Activated T-cell treated with anti-CD3 and anti-CD28 coated beads, Interleukin-2, amount 50 U/mL, for 24 hours (primary cell): Measurements from ENCODE around the gene LRRC36.

Experiments used
- DNase-seq: peaks from one replicate; pipeline ENCODE4 v3.0.0-alpha.2; 2020
- H3K27ac Mint-ChIP-seq: 2 replicates; pipeline ENCODE4 v1.8.0; 2020; ENCODE audit warnings: mild to moderate bottlenecking, mixed read lengths
- H3K27me3 Mint-ChIP-seq: 2 replicates; pipeline ENCODE4 v1.8.0; 2020; ENCODE audit warnings: mixed read lengths
- H3K36me3 Mint-ChIP-seq: 2 replicates; pipeline ENCODE4 v1.8.0; 2020; ENCODE audit warnings: low read depth, mixed read lengths
- H3K4me1 Mint-ChIP-seq: 2 replicates; pipeline ENCODE4 v1.8.0; 2020; ENCODE audit warnings: low read depth, mixed read lengths
- H3K4me3 Mint-ChIP-seq: 2 replicates; pipeline ENCODE4 v1.8.0; 2020; ENCODE audit warnings: mild to moderate bottlenecking, moderate library complexity, mixed read lengths
- H3K9me3 Mint-ChIP-seq: 2 replicates; pipeline ENCODE4 v1.8.0; 2020; ENCODE audit warnings: mixed read lengths

The LRRC36 gene

DNA sequence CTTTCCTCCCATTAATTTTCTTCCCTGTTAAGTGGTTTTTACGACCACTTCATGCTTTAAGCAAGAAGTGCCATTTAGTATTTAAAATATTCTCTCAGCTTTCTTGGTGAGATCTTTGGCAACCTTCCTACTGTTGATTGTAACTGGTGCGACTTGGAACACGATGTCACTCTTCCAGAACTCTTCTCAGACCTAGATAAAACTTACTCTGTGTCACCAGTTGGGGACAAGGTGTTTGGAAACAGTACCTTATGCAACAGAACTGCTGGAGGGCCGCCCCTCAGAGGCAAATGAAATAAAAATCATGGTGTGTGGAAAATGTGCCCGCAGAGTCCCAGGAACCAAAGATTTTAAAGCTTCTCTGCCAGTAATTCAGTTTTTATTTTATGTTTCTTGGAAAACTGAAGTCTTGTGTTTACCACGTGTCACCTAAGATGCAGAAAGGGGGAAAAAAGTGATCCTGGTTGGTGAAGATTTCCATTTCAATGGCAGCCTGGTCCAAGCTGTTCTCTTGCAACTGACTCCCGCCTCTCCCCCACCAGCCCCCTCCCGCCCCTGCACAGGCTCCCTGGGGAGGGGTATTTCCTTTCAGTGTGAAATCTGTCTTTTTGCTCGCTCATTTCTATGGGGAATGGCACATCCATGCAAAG, 97.1 kb downstream of the LRRC36 start:
- H3K27me3 Mint-ChIP-seq = peaks cover 48% of the 10 kb centered on the region
- H3K4me1 Mint-ChIP-seq = no peaks in the 10 kb centered on the region
- H3K36me3 Mint-ChIP-seq = no peaks in the 10 kb centered on the region
- H3K27ac Mint-ChIP-seq = no peak overlapping the region
- no peak overlapping the region for H3K4me3 Mint-ChIP-seq
- H3K9me3 Mint-ChIP-seq = no peaks in the 10 kb centered on the region
- DNase-seq = no peak

DNA sequence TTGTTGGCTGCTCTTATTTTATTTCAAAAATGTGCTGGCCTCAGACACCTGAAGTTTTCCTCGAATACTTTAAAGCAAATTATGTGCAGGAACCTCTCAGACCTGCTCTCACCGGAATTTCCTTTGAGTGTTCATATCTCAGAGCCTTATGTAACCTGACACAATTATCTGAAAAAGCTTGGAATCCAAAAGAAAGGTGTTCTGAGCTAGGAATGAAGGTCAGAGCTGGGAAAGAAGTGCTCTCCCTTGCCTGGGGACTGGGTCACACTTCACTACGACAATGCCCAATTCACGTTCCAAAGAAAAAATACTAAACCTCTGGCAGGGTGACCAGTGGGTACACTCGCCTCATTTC, 97.6 kb downstream of the LRRC36 start:
- H3K4me1 Mint-ChIP-seq = no peaks in the 10 kb centered on the region
- H3K36me3 Mint-ChIP-seq = no peaks in the 10 kb centered on the region

DNA sequence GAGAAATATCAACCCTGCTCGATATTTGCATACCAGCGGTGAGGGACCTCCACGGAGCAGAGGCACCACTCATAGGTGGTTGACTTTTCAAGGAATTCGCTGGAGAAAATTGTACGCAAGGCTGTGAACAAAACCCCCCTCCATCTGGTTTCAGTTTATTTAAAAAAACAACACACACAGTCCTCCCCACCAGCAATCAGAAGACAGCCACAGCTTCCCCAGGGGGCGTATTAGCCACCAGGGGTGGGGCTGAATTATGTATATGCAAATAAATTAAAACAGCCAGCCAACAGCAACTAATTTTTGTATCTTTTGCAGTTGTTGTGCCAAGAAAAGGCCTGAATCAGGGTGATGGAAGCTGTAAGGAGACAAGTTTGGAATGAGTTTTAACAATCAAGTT, 98.4 kb downstream of the LRRC36 start:
- Mint-ChIP-seq H3K27me3 (peaks cover 55% of the 10 kb centered on the region), H3K4me3 (no peak overlapping the region), H3K9me3 (no peaks in the 10 kb centered on the region), H3K4me1 (peaks cover 2% of the 10 kb centered on the region), H3K27ac (no peak overlapping the region), H3K36me3 (no peaks in the 10 kb centered on the region)
- DNase-seq = no peak

More for the DNA sequence above, 97.6 kb downstream of the LRRC36 start:
- DNase-seq = no peak
- H3K9me3 Mint-ChIP-seq = no peaks in the 10 kb centered on the region
- no peak overlapping the region for H3K4me3 Mint-ChIP-seq
- peaks cover 52% of the 10 kb centered on the region for H3K27me3 Mint-ChIP-seq
- no peak overlapping the region for H3K27ac Mint-ChIP-seq

DNA sequence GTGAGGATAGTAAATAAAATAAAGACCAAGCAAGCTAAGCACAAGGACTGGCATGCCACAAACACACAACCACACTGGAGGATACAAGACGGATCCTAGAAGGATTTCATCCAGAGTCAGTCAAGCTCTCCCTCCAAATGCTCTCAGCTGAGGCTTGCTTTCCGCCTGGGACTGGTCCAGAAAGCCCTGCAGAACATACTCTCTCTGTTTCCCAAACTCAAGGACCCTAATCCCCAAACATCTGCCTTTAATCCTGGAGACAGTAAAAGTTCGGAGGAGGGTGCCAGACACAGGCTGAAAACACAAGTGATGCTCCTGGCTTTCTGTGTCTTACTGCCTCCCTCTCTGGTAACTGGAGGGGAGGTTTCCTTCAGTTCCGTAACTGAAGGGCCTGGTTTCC, 99.0 kb downstream of the LRRC36 start:
- Mint-ChIP-seq H3K36me3 (no peaks in the 10 kb centered on the region), H3K4me3 (no peak overlapping the region)

DNA sequence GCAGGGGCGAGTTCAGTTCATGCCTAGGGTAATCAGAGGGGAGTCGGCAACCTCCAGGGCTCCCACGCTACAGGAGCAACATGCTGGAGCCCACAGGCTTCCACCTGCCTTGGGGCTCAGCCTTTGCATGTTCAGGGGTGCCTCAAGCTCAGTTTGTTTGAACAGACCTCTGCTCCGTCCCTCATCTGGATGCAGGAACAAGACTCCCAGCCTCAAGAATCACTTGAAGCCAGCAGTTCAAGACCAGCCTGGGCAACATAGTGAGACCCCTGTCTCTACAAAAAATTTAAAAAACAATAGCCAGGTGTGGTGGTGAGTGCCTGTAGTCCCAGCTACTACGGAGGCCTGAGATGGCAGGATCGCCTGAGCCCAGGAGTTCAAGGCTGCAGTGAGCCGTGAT, 99.4 kb downstream of the LRRC36 start:
- Mint-ChIP-seq H3K27me3 (peaks cover 59% of the 10 kb centered on the region), H3K27ac (no peak overlapping the region), H3K4me1 (peaks cover 6% of the 10 kb centered on the region), H3K36me3 (no peaks in the 10 kb centered on the region), H3K9me3 (no peaks in the 10 kb centered on the region), H3K4me3 (no peak overlapping the region)
- DNase-seq = no peak

More for the DNA sequence above, 99.0 kb downstream of the LRRC36 start:
- Mint-ChIP-seq H3K4me1 (peaks cover 6% of the 10 kb centered on the region), H3K27me3 (peaks cover 59% of the 10 kb centered on the region), H3K9me3 (no peaks in the 10 kb centered on the region), H3K27ac (no peak overlapping the region)
- no peak for DNase-seq

DNA sequence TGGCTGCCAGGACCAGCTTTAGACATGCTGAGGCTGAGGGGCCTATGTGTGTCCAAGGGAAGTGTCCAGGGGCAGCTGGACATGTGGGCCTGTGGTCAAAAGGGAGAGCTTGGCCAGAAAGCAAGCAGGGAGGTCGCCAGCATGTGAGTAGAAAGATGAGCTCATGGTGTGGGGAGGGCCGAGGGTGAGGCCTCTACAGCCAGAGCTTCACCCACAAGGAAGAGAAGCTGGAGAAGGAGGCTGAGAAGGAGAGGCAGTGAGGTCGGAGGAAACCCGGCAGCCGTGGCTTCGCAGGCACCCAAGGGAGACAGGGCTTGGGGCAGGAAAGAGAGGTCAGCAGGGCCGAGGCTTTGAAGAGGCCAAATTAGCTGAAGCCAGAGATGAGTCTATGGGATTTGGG, 100.3 kb downstream of the LRRC36 start:
- no peak for DNase-seq
- no peaks in the 10 kb centered on the region for H3K36me3 Mint-ChIP-seq
- no peak overlapping the region for H3K4me3 Mint-ChIP-seq
- no peak overlapping the region for H3K27ac Mint-ChIP-seq
- H3K27me3 Mint-ChIP-seq = peaks cover 64% of the 10 kb centered on the region
- peaks cover 9% of the 10 kb centered on the region for H3K4me1 Mint-ChIP-seq
- H3K9me3 Mint-ChIP-seq = no peaks in the 10 kb centered on the region

DNA sequence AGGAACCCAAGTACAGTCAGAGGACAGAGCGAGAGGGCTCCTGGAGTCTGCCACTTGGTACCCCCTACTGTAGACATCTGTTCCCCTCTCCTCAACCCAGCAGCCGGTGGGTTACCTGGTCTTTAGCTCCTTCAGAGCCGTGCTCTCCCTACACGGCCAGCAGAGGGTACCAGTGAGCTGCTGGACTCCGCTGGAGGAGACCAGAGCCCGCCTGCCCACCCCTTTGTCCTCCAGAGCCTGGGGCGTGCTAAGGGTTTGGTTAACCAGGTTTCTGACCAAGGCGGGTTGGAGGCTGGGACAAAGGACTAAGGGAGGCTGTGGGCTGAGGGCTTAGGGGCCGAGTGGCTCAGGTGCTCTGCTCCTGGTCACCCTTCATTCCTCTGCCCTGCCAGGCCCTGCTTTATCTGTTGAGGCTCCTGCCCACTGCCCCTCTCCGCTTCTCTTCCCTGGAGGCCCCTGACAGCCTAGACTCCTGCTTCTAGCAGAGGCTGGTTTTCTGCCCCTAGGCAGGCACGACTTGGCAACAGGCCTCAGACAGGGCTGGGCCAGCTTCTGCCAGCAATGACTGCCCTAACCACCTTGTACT, 101.6 kb downstream of the LRRC36 start:
- H3K27me3 Mint-ChIP-seq = peaks cover 62% of the 10 kb centered on the region
- peak; percentile 73 for DNase-seq
- H3K27ac Mint-ChIP-seq = no peak overlapping the region
- H3K4me1 Mint-ChIP-seq = peaks cover 13% of the 10 kb centered on the region
- no peak overlapping the region for H3K4me3 Mint-ChIP-seq
- H3K36me3 Mint-ChIP-seq = no peaks in the 10 kb centered on the region
- no peaks in the 10 kb centered on the region for H3K9me3 Mint-ChIP-seq

DNA sequence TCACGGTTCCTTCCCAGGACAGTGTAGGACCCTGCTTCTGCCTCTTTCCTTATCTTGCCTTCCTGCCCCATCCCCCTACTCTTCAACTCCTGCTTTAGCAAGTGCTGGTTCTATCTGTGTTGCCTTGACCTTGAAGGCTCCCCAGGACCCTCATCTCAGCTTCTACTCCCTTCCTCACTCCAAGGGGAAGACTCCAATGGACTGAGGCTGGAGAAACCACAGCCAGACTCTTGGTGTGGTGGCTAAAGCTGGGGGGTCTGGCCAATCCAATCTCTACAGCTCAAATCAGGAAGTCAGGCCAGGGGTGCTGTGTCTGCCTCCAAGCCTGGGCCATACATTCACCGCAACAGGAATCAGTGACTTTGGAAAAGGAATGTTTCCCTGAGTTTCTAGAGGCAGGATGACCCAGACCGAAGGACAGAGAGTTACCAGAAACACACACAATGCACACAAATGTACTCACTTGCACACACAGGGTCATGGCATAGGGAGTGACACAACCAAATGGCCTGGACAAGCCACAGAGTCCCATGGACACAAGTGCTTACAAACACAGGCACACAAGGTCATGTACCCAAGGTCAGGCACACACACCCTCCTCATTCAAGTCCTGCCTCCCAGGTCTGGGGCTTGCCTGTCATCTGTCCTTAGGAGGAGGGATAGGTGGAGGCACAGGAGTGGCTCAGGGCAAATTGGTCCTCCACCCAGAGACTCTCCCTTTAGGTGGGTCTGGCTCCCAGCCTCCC, 102.6 kb downstream of the LRRC36 start:
- H3K4me1 Mint-ChIP-seq = peaks cover 13% of the 10 kb centered on the region

DNA sequence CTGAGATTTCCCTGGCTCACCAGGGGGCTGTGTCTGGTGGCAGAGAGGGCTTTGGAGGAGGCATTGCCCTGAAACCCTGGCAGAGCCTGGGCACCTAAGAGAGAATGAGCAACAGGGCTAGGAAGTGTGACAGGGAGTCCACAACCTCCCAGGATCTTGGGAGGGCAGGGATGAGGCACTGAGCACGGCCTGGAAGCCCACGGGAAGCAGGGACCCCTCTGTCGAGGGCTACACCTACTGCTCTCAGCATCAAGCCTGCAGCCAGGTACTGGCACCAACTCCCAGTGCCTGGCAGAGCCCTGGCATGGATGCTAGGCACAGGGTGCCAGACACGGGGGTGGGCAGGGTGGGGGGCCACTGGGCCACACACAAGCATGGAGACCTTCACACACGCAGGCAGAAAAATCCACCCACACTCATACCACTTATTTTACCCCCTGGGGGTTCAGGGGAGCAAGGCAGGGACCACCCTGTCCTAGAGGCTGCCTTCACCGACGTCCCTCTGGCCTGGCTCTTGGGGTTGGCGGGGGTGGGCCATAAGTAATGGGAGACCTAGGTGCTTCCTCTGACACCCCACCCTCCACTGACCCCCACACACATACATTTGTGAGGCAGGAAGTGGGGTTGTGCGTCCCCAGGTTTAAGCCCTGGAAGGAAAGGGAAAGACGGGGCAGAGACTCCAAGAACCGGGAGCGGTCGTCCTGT, 103.3 kb downstream of the LRRC36 start:
- DNase-seq = peak; percentile 46
- Mint-ChIP-seq H3K27ac (peak overlapping the region; percentile 45), H3K27me3 (peaks cover 52% of the 10 kb centered on the region), H3K4me1 (peaks cover 13% of the 10 kb centered on the region), H3K36me3 (no peaks in the 10 kb centered on the region), H3K4me3 (peak overlapping the region; percentile 79), H3K9me3 (no peaks in the 10 kb centered on the region)

More for the DNA sequence above, 102.6 kb downstream of the LRRC36 start:
- Mint-ChIP-seq H3K27me3 (peaks cover 57% of the 10 kb centered on the region), H3K27ac (no peak overlapping the region), H3K9me3 (no peaks in the 10 kb centered on the region), H3K4me3 (peak overlapping the region; percentile 55), H3K36me3 (no peaks in the 10 kb centered on the region)
- DNase-seq = no peak

DNA sequence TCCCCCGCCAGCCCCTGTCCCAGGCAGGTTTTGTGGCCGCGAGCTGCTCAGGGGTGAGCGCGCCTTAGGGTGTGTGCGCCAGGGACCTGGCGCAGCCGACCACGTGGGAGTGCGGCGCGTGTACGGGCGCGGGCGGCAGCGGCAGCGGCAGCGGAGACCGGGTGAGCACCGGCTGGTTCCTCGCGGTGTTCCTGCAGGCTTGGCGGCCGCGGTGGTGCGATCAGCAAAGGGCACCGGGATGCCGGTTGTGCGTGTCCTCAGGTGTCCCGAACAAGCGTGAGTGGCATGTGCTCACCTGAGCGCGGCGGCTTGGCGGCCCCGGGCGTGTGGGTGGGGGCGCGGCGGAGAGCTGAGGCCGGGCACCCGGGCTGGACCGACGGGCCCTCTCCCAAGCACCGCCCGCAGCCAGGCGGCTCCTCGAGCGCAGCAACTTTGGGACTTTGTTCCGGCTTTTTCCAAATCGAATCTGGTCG, 103.9 kb downstream of the LRRC36 start:
- peak overlapping the region; percentile 79 for H3K4me3 Mint-ChIP-seq
- peak overlapping the region; percentile 45 for H3K27ac Mint-ChIP-seq
- DNase-seq = peak; percentile 72
- H3K4me1 Mint-ChIP-seq = peaks cover 13% of the 10 kb centered on the region
- H3K36me3 Mint-ChIP-seq = no peaks in the 10 kb centered on the region
- peaks cover 46% of the 10 kb centered on the region for H3K27me3 Mint-ChIP-seq
- H3K9me3 Mint-ChIP-seq = no peaks in the 10 kb centered on the region

DNA sequence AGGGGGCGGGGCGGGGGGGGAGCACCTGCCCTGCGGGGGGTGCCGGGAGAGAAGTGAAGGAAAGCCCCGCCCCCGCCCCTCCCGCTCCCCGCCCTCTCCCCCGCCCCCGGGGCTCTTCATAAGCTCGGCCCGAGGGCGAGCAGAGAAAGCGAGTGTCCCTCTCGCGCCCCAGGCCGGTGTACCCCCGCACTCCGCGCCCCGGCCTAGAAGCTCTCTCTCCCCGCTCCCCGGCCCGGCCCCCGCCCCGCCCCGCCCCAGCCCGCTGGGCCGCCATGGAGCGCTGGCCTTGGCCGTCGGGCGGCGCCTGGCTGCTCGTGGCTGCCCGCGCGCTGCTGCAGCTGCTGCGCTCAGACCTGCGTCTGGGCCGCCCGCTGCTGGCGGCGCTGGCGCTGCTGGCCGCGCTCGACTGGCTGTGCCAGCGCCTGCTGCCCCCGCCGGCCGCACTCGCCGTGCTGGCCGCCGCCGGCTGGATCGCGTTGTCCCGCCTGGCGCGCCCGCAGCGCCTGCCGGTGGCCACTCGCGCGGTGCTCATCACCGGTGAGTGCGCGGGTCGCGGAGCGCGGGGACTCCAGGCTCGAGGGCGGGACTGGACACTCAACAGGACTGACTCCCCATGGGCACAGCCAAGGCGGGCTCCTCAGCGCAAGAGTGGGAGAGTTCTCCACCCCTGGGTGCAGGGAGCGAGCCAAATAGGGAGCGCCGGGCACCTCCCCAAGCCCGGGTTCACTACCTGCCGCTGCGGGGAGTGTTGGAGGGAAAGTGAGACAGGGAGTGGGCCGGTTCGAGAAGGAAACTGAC, 104.6 kb downstream of the LRRC36 start, which contains the start of gene HSD11B2:
TSS of gene HSD11B2 (plus strand) at position 145 of the 798 bp plus-strand sequence. CDS start at position 273, 128 bp downstream.
- no peaks in the 10 kb centered on the region for H3K36me3 Mint-ChIP-seq
- peaks cover 13% of the 10 kb centered on the region for H3K4me1 Mint-ChIP-seq
- peaks cover 44% of the 10 kb centered on the region for H3K27me3 Mint-ChIP-seq
- H3K9me3 Mint-ChIP-seq = no peaks in the 10 kb centered on the region
- peak within 1 kb of the TSS; percentile 79 for H3K4me3 Mint-ChIP-seq
- peak within 1 kb of the TSS; percentile 45 for H3K27ac Mint-ChIP-seq
- peak; percentile 69 for DNase-seq

DNA sequence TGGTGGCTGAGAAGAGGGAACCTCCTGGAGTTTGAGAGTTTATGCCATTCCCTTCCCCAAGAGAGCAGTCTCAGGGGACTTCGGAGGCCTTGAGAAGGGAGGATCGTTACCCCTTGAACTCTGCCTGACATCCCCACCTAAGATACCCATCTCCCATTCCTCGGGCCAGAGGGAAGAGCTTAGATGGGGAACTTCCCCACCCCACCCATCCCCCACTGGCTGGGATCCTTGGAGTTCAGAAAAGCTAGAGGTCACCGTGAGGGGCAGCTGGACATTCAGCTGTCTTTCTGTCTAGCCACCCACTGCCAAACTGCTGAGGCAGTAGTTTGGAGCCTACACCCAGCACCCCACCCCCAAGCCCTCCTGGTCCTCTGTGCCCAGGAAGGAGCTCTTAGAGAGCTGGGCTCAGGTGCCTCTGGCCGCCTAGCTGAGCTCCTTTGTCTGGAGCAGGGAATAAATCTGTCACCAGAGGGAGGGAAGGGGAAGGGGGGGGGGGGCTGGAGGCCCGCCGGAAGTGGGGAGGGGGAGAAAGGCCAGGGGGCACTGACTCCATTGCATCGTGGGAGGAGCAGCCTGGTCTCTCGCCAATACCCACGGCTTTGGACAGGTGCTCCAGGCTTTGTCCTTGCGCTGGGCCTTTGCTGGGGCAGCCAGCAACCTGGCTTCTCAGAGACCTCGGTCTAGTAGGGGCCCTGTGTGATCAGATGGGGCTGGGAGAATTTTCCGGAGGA, 105.3 kb downstream of the LRRC36 start:
- Mint-ChIP-seq H3K27ac (no peak overlapping the region), H3K4me1 (peaks cover 13% of the 10 kb centered on the region), H3K36me3 (peaks cover 4% of the 10 kb centered on the region), H3K27me3 (peaks cover 38% of the 10 kb centered on the region), H3K4me3 (peak overlapping the region; percentile 54), H3K9me3 (no peaks in the 10 kb centered on the region)
- DNase-seq = no peak

DNA sequence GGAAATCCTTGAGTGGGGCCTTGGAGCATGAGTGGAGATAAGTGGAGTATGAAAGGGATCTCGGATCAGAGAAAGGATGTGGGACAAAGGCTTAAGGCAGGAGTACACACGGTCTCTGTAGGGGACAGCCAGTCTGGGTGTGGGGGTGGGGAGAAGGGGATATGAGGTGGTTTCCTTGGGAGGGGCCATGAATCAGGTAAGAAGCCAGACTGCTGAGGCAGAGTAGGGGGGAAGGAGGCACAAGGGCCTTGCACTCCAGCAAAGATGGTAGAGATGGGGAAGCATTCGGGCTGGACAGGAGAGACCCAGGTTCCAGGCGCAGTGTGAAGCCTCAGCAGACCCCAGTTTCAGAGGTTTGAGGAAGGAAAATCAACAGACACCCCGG, 105.9 kb downstream of the LRRC36 start:
- no peak overlapping the region for H3K27ac Mint-ChIP-seq
- H3K4me1 Mint-ChIP-seq = peaks cover 14% of the 10 kb centered on the region
- peaks cover 34% of the 10 kb centered on the region for H3K27me3 Mint-ChIP-seq
- no peak for DNase-seq
- H3K9me3 Mint-ChIP-seq = no peaks in the 10 kb centered on the region
- peak overlapping the region; percentile 45 for H3K4me3 Mint-ChIP-seq
- H3K36me3 Mint-ChIP-seq = peaks cover 7% of the 10 kb centered on the region
